NB4 (cell line): ENCODE measurements around the gene HIBCH.

Source experiments
- POLR2A ChIP-seq: IDR thresholded peaks from 2 replicates; pipeline ENCODE4 v1.6.1; 2011; ENCODE audit warnings: mild to moderate bottlenecking; ENCODE audit not compliant: insufficient read length; ENCODE audit errors: extremely low read depth
- TF ChIP-seq, protein P1 (sequence below): IDR thresholded peaks from one replicate; pipeline ENCODE4 v1.5.1; 2012; ENCODE audit warnings: low read depth, low read length
- TF ChIP-seq, protein P2 (sequence below): IDR thresholded peaks from 2 replicates; pipeline ENCODE4 v1.6.1; 2011; ENCODE audit warnings: low read depth, low read length

DNA sequence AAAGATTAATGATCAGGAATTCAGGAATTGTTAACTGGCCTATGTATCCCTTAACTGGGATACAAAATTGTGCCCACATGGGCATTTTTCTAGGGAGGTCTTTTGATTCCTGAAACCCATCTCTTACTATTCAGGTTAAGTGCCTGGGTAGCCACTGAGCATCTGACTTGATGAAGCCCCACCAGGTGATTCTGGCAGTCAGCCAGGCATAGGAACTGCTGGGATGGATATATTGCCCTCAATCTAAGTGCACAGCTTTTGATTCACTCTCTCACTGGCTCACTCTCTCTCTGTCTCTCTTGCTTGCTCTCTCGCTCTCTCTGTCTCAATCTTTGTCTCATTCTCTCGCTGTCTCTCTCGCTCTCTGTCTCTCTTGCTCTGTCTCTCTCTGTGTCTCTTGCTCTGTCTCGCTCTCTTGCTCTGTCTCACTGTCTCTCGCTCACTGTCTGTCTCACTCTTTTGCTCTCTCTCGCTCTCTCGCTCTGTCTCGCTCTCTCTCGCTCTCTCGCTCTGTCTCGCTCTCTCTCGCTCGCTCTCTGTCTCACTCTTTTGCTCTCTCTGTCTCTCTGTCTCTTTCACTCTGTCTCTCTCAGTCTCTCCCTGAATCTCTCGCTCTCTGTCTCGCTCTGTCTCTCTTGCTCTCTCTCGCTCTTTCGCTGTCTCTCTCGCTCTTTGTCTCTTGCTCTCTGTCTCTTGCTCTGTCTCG is 46.0 kb upstream of the HIBCH start:
- TF ChIP-seq, protein P1, sequence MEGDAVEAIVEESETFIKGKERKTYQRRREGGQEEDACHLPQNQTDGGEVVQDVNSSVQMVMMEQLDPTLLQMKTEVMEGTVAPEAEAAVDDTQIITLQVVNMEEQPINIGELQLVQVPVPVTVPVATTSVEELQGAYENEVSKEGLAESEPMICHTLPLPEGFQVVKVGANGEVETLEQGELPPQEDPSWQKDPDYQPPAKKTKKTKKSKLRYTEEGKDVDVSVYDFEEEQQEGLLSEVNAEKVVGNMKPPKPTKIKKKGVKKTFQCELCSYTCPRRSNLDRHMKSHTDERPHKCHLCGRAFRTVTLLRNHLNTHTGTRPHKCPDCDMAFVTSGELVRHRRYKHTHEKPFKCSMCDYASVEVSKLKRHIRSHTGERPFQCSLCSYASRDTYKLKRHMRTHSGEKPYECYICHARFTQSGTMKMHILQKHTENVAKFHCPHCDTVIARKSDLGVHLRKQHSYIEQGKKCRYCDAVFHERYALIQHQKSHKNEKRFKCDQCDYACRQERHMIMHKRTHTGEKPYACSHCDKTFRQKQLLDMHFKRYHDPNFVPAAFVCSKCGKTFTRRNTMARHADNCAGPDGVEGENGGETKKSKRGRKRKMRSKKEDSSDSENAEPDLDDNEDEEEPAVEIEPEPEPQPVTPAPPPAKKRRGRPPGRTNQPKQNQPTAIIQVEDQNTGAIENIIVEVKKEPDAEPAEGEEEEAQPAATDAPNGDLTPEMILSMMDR, result no peak
- TF ChIP-seq POLR2A, result no peak
- TF ChIP-seq, protein P2, sequence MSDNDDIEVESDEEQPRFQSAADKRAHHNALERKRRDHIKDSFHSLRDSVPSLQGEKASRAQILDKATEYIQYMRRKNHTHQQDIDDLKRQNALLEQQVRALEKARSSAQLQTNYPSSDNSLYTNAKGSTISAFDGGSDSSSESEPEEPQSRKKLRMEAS, result no peak
